Measurements from ENCODE around the gene RIC1. TPM values are rescaled to one million over a fixed set of nuclear protein-coding genes. Genes with fewer than 3 reads are reported as not detected.
"Not testable (repeated sequence)": the region's sequence is repeated elsewhere in the genome, so short reads cannot be mapped to it uniquely, and the experiment has no call there.

RIC1 gene
- total RNA-seq, 1 donor from 2014 or later, result 46.2 TPM

DNA sequence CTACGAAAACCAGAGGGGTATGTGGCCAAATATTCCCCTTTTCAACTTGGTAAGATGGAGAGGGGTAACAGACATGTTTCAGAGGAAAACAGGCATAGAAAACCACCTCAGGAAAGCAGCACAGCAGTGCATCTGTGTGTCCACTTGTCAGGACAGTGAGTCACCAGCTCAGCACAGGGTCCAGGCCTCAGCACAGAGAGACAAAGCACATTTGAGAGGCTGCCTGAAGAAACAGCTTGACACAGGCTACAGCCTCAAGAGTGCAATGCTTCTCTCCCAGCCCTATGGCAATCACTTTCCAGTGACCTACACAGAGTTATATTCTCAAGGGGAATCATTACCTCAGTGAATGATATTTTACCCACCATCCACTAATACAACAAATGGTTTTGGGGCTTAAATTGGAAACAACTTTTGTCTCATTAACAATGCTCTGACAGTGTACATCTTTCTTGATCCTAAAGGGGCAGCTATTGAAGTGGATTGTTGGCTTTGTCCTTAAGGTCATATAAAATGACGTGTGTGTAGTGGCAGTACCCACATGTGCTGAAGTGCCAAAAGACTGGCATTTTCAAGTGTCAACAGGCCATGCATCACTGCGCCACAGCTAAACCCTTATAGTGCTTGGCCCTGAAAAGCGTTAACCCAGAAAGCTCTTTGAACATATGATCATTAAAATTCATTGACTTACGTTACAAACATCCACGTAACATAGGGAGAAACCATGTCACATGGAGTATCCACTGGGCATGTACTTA lies 157.6 kb downstream of the RIC1 start:
- no peak for DNase-seq (ENCODE audit: low read depth)

GRCh38 chr9:5787220-5787619 lies 158.3 kb downstream of the RIC1 start:
- DNase-seq (ENCODE audit: low read depth), result no peak

- no peak for DNase-seq (ENCODE audit: low read depth)
Measured at GRCh38 chr9:5787759-5788302, 158.9 kb downstream of the RIC1 start.

DNA sequence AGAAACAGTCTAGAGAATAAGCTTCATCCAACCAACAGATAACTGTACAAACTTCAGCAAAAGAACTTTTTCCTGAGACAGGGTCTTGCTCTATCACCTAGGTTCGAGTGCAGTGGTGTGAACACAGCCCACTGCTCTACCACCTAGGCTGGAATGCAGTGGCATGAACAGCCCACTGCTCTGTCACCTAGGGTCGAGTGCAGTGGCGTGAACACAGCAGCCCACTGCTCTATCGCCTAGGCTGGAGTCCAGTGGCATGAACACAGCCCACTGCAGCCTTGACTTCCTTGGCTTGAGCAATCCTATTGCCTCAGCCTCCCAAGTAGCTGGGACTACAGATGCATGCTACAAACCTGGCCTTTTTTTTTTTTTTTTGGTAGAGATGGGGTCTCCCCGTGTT lies 160.6 kb downstream of the RIC1 start:
- no peak for DNase-seq (ENCODE audit: low read depth)

GRCh38 chr9:5790923-5791322 lies 162.0 kb downstream of the RIC1 start:
- DNase-seq (ENCODE audit: low read depth), result no peak

- DNase-seq (ENCODE audit: low read depth), result no peak
Measured at GRCh38 chr9:5791870-5792269, 163.0 kb downstream of the RIC1 start.

GRCh38 chr9:5793812-5794211 lies 164.9 kb downstream of the RIC1 start:
- DNase-seq (ENCODE audit: low read depth), result no peak

GRCh38 chr9:5796298-5796697 lies 167.4 kb downstream of the RIC1 start:
- no peak for DNase-seq (ENCODE audit: low read depth)

DNA sequence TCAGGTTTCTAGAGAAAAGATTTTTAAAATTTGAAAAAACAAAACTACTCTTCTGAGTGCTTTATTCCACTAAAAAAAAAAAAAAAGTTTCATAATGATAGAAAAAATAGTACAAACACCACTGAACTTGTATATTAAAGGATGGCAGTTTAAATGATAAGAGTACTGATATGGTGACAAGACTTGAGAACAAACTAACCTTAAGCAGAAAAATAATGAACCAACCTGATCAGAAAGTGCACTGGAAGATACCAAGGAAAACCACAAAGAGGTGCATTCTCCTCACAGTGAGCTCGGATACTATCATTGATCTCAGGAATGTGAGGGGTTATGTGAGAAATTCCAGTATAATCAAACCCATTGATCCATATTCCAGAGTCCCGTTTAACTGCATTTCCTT lies 169.7 kb downstream of the RIC1 start:
- no peak for DNase-seq (ENCODE audit: low read depth)

GRCh38 chr9:5799314-5799713 lies 170.4 kb downstream of the RIC1 start:
- peak; percentile 74 for DNase-seq (ENCODE audit: low read depth)

DNA sequence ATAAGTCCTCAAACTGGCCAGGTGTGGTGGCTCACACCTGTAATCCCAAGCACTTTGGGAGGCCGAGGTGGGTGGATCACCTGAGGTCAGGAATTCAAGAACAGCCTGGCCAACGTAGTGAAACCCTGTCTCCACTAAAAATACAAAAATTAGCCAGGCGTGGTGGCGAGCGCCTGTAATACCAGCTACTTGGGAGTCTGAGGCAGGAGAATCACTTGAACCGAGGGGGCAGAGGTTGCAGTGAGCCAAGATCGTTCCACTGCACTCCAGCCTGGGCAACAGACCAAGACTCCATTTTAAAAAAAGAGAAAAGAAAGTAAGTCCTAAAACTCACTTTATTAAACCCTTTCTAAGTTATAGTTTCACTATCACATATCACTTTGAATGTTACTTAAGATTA lies 171.5 kb downstream of the RIC1 start:
- DNase-seq (ENCODE audit: low read depth), result not testable (repeated sequence)

GRCh38 chr9:5800969-5801738 lies 172.2 kb downstream of the RIC1 start:
- DNase-seq (ENCODE audit: low read depth), result peak; percentile 84

DNA sequence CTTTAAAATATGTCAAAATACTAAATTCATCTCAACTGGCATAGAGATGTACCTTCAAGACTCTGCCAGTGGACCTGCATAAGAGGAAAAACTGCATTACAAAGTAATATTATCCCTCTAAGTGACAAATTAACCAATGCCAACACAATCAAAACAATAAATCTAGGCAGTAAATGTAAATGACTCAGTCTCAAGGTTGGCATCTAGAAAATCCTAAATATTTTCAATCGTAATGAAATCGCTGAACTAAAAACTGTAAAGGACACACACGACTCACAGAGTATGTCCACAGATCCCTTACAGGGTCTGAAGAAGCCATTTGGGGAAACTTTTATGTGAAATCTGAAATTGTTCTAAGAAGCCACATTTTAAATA lies 172.8 kb downstream of the RIC1 start:
- peak; percentile 87 for DNase-seq (ENCODE audit: low read depth)

- no peak for DNase-seq (ENCODE audit: low read depth)
Measured at GRCh38 chr9:5805478-5805877, 176.6 kb downstream of the RIC1 start.

DNA sequence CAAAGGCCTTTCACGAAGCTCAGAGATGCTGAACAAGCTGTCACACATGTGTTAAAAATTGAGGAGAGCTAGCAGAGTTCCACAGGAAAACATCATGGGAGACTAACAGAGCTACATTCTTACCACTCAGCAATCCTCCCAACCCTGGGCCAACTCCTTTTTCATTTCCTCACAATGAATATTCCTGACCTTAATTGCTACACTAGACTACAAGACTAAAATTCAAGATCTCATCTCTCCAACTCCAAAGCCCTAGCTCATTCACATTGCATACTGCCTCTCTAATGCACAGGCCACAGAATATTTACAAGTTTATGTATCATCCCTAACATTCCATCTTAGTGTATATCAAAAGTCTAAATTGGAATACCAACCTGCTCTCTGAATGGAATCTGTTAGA lies 182.8 kb downstream of the RIC1 start:
- DNase-seq (ENCODE audit: low read depth), result no peak

DNA sequence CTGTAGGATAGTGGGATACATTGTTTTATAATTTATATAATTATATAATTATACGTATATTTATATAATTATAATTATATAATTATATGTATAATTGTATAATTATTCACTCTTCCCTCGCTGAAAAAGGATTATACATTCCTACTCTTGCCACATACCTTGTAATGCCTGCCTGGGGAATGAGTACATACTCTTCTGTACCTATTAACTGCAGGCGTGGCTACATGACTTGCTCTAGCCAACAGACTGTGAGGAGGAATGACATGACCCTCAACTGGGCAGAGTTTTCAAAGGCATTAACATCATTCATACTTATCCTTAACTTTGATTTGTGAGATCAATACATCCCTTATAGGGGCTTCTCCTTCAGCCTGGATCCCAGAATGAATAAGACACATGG lies 184.9 kb downstream of the RIC1 start:
- peak; percentile 53 for DNase-seq (ENCODE audit: low read depth)

DNA sequence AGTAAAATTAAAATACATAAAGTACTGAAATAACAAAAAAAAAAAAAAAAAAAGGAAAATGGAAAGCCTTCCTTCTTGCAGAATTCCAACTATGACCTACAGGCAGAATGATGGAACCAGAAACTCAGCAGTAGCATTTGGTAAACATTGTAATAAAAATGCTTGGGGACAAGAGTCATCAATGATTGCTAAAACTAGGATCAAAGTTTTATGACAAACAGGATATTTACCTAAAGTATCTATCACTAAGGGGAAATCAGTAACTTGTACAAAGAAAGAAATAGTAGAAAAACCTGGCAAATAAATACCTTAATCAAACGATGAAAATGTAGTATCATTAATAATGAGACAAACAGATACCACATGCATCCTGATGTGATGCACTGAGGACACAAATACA lies 186.6 kb downstream of the RIC1 start:
- peak; percentile 49 for DNase-seq (ENCODE audit: low read depth)

DNA sequence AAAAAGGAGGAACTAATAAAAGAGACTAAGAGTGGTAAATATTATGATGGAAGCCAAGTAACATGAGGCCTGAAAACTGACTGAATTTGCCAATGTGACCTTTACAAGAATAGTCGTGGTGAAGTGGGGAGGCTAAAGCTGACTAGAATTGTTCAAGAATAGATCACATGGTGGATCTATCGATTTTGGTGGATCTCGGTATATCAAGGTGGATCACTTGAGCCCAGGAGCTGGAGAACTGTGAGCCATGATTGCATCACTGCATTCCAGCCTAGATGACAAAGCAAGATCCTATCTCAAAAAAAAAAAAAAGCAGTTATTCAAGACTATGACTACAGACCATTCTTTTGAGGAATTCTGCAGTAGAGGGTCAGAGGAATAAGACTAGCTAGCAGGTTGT lies 189.0 kb downstream of the RIC1 start:
- peak; percentile 86 for DNase-seq (ENCODE audit: low read depth)

DNA sequence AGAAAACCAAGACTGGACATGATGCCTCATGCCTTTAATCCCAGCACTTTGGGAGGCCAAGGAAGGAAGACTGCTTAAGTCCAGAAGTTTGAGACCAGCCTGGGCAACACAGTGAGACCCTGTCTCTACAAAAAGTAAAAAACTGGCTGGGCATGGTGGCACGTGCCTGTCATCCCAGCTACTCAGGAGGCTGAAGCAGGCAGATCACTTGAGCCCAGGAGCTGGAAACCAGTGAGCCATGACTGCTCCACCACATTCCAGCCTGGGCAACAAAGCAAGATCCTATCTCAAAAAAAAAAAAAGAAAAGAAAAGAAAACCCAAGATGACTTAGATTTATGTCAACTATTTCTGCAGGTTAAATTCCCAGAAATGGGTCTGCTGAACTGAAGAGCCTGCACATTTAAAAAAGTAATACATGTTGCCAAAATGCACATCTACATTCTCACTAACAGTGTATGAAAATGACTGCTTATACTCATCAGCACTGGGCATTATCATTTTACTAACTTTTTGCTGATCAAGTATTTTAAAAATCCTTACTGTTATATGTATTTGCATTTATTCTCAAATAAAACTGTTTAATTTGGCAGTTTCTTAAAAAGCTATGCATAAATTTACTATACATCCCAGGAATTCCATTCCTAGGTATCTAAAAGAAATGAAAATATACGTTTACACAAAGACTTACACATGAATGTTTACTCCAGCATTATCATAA lies 189.7 kb downstream of the RIC1 start:
- no peak for DNase-seq (ENCODE audit: low read depth)

DNA sequence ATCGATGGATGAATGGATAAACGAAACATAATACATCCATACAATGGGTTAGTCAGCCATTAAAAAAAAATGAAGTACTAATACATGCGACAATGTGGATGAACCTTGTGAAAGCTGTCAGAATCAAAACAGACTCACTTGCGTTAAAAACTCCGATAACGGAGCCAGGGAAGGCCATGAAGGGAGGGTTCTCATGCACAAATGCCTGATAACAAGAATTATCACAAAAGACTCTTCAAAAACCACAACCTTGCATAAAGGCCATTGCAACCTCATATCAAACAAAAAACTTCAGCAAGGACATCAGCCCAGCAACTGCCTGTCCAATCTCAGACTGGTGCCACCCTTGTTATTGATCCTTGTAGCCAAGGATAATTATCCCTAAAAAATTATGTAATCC lies 190.3 kb downstream of the RIC1 start:
- no peak for DNase-seq (ENCODE audit: low read depth)

- no peak for DNase-seq (ENCODE audit: low read depth)
Measured at GRCh38 chr9:5820425-5820824, 191.5 kb downstream of the RIC1 start.

GRCh38 chr9:5825223-5825622 lies 196.3 kb downstream of the RIC1 start:
- DNase-seq (ENCODE audit: low read depth), result no peak

All from renal cortical epithelial cell (primary cell).